HG02623 (cell line): ENCODE measurements around the gene SEMA3A.

Experiments used
- ATAC-seq: cut with Tn5 transposase; IDR thresholded peaks from one replicate; pipeline ENCODE4 v1.9.1; 2021; ENCODE audit warnings: moderate library complexity; ENCODE audit not compliant: unreplicated experiment

The SEMA3A gene

DNA sequence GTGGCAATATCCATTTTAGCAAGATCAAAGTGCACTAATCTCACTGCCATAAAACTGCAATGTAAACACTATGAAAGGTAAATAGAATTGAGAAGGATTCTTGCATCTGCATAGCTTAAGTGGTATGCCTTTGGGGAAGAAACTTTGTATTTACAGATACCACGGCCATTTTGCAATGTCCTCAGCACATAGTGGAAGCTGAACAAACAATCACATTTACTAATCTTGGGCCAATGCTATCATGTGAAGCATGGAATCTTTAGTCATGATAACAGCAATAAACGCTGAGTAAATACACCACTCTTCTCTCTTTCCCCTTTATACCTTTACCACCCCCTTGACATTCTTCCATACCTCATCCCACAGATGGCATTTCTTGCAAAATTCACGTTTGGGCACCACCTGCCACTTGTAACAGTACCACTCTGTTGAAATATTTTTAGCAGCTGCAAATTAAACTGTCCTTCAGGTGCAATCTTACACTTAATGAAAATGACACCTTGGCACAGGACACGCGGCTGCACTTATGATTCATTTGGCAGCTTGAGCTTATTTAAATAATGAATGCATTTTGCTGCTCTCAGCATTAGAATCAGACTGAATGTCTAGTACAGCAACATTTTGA is 171.8 kb downstream of the SEMA3A start:
- ATAC-seq: no peak

DNA sequence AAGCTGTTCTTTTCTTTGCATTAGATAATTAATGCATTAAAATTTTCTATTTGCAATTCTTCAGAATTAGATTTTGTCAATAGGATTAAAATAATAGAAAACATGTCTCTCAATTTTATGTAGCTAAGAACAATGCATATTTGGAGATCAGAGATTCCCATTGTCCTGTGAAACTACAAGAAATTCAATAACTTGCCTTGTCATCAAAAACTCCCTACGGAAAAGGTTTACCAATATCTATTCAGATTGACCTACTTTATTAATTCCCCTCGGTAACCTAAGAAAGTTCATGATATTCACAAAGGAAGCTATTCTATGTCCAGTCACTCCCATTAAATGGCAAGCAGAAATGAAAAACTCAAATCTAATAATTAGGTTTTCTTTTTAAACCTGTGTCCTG is 172.6 kb downstream of the SEMA3A start:
- no peak for ATAC-seq

DNA sequence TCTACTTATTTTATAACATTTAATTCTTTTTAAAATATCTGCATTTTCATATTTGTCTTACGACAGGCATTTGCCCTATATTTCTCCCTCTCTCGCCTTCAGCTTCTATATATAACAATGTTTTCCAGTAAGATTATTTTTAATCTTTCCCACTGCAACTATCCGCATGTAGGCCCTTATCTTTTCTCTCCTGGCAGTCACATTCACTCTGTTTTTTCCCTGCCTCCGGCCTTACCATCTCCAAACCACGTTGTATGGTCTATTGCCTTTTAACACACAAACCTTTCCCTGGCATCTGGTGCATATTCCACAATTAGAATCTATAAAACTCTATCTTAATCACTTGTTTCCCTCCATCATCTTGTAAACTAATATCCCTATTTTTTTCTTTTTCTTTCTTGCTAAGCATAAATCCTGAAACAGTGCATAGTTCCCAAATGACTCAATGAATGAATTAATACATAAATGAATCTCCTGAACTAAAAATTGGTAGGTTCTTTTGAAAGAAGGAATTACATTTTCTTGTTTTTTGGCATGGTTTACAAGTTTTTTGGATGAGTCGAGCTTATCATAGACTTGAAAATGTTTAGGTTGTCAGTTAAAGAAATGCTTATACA is 173.2 kb downstream of the SEMA3A start:
- ATAC-seq: no peak

DNA sequence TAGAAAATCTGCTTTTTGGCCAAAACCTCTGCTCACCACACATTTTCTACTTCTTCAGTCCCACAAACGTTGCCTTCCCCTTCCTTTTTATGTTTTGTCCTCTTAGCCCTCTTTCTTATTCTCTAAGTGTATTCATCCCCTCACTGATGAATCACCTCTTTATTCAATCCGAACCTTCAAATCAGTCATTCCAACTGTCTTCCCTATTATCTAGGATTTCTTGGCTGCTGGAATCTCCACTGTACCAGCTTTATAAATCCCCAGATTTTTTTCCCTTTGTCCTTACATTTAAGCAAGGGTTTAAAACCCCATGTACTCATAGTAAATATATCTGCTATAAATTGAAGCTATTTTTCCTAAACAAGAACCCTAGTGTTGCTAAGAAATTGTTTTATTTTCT is 176.9 kb downstream of the SEMA3A start:
- ATAC-seq: no peak

DNA sequence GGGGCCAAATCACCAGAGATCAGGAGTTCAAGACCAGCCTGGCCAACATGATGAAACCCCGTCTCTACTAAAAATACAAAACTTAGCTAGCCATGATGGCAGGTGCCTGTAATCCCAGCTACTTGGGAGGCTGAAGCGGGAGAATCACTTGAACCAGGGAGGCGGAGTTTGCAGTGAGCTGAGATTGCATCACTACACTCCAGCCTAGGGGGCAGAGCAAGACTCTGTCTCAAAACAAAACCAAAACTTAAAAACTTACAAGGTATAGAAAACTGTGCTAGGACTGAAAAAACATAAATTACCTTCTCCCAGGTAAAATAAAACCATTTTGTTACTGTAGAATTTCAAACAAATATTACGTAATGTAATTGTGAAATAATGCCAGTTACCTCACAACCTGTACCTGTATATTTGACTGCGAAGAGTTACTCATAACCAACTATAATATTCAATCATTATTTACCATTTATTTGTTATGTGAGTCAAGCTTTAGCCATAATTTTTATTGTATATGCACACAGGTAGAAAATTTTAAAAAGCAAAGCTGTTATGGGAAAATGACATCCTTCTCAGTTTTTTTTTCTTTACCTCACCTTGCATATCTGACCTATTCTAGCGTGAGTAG is 180.9 kb downstream of the SEMA3A start:
- no peak for ATAC-seq

DNA sequence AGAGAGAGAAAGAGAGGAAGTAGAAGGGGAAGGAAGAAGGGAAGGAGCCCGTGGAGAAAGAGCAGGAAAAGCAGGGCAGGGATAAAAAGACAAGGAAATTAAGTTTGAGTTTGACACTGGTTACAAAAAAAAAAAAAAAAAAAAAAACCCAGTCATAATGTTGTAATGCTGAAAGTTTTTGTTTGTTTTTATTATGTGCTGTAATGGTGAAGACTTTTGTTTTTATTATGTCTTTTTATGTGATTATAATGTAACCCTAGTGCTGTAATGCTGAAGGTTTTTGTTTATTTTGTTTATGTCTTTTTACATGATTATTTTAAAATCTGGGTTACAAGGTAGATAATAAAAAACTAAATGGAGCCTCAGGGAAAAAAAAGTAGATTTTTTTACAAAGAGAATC is 184.8 kb downstream of the SEMA3A start:
- ATAC-seq: no peak

DNA sequence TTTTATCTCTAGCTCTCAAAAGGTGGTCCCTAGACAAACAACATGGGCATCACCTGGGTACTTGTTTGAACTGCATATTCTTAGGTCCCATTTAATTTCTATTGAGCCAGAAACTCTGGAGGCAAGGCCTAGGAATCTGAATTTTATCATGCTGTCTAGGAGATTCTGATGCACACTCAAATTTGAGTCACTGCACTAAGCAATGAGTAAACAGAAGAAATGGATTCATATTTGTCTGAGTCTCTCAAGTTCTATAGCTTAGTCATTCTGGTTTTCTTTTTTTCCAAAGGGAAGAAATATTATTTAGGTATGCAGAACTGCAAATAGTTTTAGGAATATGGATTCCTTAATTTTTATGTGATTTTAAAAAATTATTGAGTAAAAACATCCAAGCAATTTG is 185.5 kb downstream of the SEMA3A start:
- ATAC-seq: no peak

DNA sequence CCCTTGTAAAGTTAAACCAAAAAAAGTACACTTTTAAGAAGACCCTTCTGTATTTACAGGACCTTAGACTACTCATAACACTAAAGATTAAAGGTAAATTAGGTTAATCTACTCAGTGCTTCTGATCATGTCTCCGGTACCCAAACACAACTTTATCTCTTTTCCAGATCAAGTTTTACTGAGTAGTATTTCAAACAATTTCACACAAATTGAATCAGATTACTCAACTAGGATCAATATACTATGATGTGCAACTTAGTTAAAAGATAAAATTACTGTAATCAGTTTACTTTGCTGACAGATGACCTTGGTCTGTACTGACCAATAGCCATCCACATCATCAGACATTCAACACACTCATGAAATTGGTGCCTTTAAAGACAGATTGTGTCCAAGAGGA is 191.4 kb downstream of the SEMA3A start:
- no peak for ATAC-seq

DNA sequence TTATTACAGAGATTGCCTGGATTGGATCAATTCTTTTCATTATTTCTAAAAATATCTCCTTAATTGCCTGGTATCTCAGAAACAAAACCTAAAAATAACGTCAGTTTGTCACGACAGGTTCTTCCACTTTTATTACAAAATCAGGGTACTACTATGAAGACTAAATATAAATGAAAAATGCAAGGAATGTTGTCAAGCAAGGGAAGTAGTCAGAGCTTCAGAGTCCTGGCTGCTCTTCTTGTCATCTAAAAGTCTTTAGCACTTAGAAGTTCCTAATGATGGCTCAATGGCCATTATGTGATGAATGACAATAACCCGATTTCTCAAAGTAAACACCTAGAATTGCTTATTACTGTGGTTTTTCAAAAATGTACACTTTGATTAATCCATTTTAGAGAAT is 192.2 kb downstream of the SEMA3A start:
- ATAC-seq: no peak

DNA sequence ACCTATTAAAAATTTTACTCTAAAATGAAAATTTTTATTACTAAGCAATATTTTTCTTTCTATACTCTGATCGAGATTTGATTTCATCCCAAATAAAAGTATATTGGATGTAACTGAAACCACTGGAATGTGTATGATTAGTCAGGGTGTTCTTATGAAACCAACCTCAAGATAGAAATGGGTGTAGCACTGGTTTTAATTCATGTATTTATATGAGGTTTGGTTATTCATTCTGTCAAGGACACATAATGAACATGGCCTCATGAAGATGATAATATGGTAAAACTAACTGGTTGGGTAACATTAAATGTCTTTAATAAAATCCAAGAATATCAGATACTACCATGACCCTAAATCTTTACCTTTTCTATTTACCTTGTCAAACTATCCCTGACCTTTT is 197.7 kb downstream of the SEMA3A start:
- no peak for ATAC-seq

DNA sequence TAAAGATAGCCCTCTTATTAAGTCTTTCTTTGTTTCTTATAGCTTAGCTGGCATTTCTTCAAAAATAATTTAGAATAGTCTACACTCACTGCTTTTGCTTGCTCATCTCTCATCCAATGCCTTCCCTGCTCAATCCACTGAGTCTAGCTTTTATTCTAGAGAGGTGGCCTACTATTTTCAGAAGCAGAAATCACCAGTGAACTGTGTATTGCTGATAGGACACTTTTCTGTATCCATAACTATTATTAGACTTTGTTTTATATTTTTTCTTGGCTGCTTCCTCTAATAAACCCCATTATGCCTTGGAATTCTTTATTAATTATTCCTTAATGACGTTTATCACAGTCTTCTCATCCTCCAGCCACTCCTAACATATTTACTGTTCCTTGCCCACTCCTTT is 206.8 kb downstream of the SEMA3A start:
- no peak for ATAC-seq

DNA sequence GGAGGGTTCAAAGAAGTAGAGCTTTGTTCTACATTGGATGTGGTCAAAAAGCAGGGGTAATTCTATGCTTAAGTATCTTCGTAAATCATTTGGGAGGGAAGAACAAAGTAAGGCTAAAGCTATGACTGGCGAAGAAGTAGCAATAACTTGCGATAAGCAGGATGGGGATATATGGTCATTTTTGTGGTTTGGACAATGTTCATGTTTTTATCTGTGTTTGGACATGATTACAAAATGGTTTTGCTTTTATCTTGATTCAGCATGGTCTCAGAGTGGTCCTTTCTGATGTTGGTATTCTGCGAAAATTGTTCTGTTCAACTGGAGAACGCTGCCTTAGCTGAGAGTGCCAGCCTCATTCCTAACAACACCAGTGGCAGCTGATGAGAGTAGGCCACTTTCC is 208.8 kb downstream of the SEMA3A start:
- ATAC-seq: no peak

DNA sequence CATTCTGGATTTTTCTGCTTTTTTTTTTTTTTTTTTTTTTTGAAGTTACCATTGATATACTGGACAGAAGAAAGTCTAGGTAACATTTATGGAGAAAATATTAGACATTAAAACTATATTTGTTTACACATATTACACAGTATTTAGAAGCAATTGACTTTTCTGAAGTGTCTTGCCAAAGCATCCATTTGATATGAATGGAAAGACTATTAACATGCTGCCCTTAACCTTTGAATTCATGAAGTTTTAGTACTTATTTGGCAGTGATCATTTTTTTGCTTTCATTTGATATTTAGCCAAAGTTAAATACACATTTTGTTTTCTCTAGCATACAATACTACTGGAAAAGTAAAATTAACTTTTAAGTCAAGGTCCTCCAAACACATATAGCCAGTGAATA is 210.0 kb downstream of the SEMA3A start:
- no peak for ATAC-seq

DNA sequence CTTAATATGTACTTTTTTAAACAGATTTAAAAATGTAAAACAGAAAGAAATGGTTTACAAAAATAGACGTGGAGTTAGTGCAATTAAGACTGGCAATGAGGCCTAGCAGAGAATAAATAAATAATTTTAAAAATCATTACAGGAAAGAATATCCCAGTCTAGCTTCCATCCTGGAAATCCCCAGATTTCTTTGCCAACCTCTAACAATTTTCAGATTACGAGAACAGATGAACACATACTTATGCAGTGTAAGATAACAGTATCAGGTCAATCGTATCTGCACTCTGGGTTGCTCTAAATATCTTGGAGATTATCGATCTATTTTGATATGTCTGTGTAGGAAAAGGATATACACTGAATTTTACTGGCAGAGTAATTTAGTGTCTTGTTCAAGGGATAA is 210.5 kb downstream of the SEMA3A start:
- ATAC-seq: no peak

DNA sequence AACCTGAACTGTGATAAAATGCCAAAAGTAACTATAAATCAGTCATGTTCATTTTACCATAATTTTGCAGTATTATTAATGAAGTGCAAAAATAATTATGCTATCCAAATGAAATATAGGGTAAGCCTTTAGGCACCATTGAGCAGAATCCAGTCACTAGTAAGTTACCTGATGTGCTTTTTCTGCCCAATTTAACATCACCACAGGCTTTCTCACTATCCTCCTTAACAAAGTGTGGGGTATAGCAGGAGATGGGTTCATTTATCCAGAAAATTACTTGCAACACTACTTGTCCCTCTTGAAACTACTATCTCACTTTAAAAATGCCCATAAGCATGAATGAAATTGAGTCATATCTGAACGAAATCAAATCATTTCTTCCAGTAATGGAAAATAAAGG is 211.0 kb downstream of the SEMA3A start:
- ATAC-seq: no peak

DNA sequence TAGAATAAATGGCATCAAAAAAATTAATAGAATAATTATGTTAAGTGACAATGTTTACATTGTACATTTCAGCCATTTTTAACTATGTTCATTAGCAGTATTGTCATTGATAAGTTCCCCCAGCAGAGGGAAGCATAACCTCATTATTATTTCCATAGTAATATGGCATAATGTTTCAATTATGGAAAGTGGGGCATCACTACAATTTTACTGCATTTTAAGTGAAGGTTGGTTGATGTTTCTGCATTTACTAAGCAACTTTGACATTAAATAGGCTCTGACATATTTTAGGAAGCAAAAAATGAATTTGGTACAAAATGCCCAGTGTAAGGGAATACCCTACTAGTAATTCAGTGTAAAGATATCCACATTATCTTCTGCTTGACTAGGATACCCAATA is 218.3 kb downstream of the SEMA3A start:
- ATAC-seq: peak; percentile 87

DNA sequence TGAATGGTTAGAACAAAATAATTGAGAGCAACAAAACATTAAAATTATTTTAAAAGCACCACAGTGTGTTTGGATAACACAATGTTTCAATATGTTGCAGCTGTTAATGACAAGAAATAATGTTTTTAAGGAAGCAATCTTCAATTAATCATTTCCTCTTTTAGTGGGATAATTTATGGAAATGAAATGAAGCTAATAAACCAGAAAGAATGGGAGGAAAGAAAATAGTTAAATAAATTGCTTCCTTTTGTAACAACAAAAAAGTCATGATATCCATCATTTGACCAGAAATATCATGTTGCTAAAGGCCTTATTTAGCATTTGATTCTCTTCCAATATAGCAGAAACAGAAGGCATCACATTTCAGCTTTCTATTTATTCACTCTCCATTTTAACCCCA is 224.5 kb downstream of the SEMA3A start:
- ATAC-seq: no peak

DNA sequence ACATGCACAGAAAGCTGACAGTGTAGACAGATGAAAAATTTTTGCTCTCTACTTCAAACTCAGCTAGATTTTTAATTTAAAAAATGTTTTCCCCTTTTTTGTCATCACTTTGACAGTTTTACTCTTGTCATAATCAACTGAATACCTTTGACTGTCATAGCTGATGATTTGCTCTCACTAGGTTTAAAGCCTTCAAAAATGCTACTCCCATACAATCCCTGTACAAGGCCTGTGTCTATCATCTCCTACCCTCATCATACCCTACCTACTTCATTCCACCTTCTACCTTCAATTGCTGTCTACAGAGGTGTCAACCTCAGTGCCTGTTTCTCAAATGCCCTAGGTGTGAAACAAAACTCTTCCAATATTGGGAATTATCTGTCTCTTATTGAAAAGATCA is 230.3 kb downstream of the SEMA3A start:
- ATAC-seq: no peak

DNA sequence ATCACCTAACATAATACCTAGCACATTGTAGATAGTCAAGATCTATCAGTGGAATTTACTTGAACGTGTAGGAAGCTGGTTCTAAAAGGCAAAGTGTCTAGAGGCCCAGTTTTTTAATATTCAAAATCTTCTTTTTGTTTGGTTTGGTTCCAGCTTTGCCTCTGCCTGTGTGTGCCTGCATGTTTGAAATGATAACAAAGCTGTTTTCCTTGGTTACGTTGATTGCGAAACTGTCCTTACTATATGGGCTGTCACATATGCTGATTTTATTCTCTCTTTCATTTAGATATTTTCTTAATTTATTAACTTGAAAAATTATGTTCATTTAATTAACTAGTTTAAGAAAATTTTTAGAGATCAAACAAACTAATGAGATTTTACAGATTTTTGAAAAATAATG is 237.3 kb downstream of the SEMA3A start:
- no peak for ATAC-seq

DNA sequence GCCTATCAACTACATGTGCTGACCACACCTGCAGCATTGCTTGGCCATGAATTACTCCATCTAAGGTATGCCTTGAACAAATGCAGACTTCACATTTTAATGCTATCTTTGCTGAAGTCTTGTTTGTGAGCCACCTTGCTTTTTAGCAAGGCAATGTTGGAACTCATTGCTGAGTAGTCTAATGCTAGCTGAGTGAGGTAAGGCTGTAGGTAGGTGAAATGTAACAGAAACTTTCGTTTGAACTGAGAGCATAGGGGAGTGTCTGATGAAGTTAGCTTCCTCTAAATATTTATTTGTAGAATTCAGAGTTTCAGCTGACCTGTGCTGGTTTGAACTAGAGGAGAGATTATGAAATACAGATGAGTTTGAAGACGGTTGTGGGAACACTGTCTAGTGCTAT is 238.5 kb downstream of the SEMA3A start:
- ATAC-seq: no peak

DNA sequence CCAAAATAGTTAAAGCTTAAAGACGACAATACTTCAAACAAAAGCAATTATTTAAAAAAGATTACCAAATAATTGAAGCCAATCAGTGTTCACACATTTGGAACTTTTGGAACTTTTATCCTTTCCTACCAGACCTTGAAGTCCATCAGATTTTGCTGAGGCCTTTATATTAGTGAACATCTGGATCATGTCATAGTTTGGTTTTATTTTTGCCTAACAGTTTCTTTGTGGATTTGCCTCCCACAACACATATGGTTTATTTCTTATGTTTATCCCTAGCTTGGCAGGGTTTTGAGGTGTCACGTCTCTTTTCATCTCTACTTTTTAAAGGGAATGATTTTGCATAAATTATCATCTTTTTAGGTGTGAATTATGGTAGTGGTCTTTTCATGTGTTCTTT is 242.4 kb downstream of the SEMA3A start:
- no peak for ATAC-seq

DNA sequence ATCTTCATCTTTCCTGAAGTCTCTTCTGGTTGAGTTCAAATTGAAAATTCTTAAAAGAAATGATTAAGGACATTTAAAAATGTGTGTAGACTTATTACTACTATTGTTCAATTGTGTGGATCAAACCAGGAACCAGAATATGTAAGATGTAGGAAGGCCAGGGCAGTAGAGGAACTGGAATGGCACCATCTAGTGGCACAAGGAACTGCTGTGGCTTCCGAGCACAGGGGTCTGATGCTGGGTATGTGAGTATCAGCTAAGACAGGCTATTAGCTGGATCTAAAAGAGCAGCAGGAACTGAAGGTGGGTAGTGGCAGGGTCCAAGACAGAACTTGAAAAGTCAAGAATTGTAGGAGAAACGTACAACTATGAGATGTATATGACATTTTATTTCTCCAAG is 247.3 kb downstream of the SEMA3A start:
- ATAC-seq: peak; percentile 78

DNA sequence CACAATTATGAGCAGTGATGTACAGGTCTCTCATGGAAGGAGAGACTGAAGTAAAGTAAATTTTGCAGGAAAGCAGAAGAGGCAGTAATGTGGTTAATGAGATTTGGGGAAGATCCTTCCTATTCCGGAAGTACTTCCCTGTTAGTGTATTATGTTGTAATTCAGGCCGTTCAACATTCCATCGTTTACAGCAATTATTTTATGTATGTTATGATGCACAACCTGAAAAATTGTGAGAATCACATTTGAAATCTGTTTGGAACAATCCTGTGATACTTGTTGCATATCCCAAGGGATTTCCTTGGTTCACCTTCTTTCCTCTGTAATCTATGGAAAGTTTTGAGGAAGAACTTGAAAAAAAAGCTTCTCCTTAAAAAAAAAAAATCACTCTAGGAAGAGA is 247.8 kb downstream of the SEMA3A start:
- ATAC-seq: no peak
